ENCODE measurements around the gene TJP1. TPM values are rescaled to one million over a fixed set of nuclear protein-coding genes. Genes with fewer than 3 reads are reported as not detected.
"Not testable (repeated sequence)": the region's sequence is repeated elsewhere in the genome, so short reads cannot be mapped to it uniquely, and the experiment has no call there.

The TJP1 gene
- total RNA-seq, 2 donors from 2014 or later, result 131 to 145 TPM

- no peak overlapping the region for H3K4me3 ChIP-seq (ENCODE audit: low read length)
- Mint-ChIP-seq H3K4me3 (no peak overlapping the region), H3K27ac (no peak overlapping the region), H3K27me3 (ENCODE audit: insufficient read depth) (peaks cover 10% of the 10 kb centered on the region), H3K36me3 (ENCODE audit: low read depth) (no peaks in the 10 kb centered on the region), H3K4me1 (peaks cover 14% of the 10 kb centered on the region), H3K9me3 (no peaks in the 10 kb centered on the region)
- 89 to 97% methylated on average over 4 of the region's 4 CpGs for WGBS, 2 experiments (ENCODE audit: insufficient coverage in 1 of 2, insufficient read length in 1 of 2)
- DNase-seq, result no peak
- no peaks in the 10 kb centered on the region for H3K4me1 ChIP-seq (ENCODE audit: control insufficient read depth, insufficient read depth, low read length)
- TF ChIP-seq, protein P1, sequence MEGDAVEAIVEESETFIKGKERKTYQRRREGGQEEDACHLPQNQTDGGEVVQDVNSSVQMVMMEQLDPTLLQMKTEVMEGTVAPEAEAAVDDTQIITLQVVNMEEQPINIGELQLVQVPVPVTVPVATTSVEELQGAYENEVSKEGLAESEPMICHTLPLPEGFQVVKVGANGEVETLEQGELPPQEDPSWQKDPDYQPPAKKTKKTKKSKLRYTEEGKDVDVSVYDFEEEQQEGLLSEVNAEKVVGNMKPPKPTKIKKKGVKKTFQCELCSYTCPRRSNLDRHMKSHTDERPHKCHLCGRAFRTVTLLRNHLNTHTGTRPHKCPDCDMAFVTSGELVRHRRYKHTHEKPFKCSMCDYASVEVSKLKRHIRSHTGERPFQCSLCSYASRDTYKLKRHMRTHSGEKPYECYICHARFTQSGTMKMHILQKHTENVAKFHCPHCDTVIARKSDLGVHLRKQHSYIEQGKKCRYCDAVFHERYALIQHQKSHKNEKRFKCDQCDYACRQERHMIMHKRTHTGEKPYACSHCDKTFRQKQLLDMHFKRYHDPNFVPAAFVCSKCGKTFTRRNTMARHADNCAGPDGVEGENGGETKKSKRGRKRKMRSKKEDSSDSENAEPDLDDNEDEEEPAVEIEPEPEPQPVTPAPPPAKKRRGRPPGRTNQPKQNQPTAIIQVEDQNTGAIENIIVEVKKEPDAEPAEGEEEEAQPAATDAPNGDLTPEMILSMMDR (conservative IDR thresholded peaks at IDR 0.05), result no peak
- no peaks in the 10 kb centered on the region for H3K9me3 ChIP-seq (ENCODE audit: control insufficient read depth, low read length)
- no peaks in the 10 kb centered on the region for H3K27me3 ChIP-seq (ENCODE audit: control insufficient read depth, insufficient read depth, low read length, poor library complexity, severe bottlenecking)
- no peak overlapping the region for H3K9ac ChIP-seq (ENCODE audit: extremely low read depth, low read length, poor library complexity, severe bottlenecking)
- no peak overlapping the region for H3K27ac ChIP-seq (ENCODE audit: low read depth, low read length)
- no peaks in the 10 kb centered on the region for H3K36me3 ChIP-seq (ENCODE audit: control insufficient read depth, insufficient read depth, low read length)
Observed at GRCh38 chr15:29677455-29677854, 144.8 kb downstream of the TJP1 start.

- Mint-ChIP-seq H3K36me3 (ENCODE audit: low read depth) (no peaks in the 10 kb centered on the region), H3K4me1 (peaks cover 14% of the 10 kb centered on the region), H3K4me3 (no peak overlapping the region), H3K9me3 (no peaks in the 10 kb centered on the region), H3K27me3 (ENCODE audit: insufficient read depth) (peaks cover 10% of the 10 kb centered on the region), H3K27ac (no peak overlapping the region)
- no peaks in the 10 kb centered on the region for H3K36me3 ChIP-seq (ENCODE audit: control insufficient read depth, insufficient read depth, low read length)
- H3K27me3 ChIP-seq (ENCODE audit: control insufficient read depth, insufficient read depth, low read length, poor library complexity, severe bottlenecking), result no peaks in the 10 kb centered on the region
- TF ChIP-seq, protein P1 (conservative IDR thresholded peaks at IDR 0.05), result no peak
- 73 to 79% methylated on average over 7 to 8 of the region's 8 CpGs for WGBS, 2 experiments (ENCODE audit: insufficient coverage in 1 of 2, insufficient read length in 1 of 2)
- H3K27ac ChIP-seq (ENCODE audit: low read depth, low read length), result no peak overlapping the region
- no peaks in the 10 kb centered on the region for H3K4me1 ChIP-seq (ENCODE audit: control insufficient read depth, insufficient read depth, low read length)
- no peak overlapping the region for H3K9ac ChIP-seq (ENCODE audit: extremely low read depth, low read length, poor library complexity, severe bottlenecking)
- H3K4me3 ChIP-seq (ENCODE audit: low read length), result no peak overlapping the region
- no peak for DNase-seq
- H3K9me3 ChIP-seq (ENCODE audit: control insufficient read depth, low read length), result no peaks in the 10 kb centered on the region
Observed at GRCh38 chr15:29676961-29677402, 145.3 kb downstream of the TJP1 start.

DNA sequence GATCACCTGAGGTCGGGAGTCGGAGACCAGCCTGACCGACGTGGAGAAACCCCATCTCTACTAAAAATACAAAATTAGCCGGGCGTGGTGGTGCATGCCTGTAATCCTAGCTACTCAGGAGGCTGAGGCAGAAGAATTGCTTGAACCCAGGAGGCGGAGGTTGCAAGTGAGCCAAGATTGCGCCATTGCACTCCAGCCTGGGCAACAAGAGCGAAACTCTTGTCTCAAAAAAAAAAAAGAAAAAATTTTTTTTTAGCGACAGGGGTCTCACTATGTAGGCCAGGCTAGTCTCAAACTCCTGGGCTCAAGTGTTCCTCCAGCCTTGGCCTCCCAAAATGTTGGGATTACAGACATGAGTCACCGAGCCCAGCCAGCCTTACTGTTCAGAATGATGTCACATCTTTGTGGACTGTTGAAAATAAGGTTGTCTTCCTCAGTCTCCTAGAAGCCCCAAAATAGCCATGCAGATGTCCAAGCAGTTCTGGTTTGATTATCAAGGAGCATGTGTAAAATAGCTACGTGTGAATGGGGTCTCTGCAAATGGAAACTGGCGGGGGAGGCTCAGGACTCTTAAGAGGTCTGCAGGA, 145.8 kb downstream of the TJP1 start:
- not testable (repeated sequence) for H3K4me3 ChIP-seq (ENCODE audit: low read length); DNase-seq; H3K9ac ChIP-seq (ENCODE audit: extremely low read depth, low read length, poor library complexity, severe bottlenecking); H3K9me3 Mint-ChIP-seq; H3K4me1 ChIP-seq (ENCODE audit: control insufficient read depth, insufficient read depth, low read length); H3K27ac ChIP-seq (ENCODE audit: low read depth, low read length); H3K27me3 ChIP-seq (ENCODE audit: control insufficient read depth, insufficient read depth, low read length, poor library complexity, severe bottlenecking); H3K9me3 ChIP-seq (ENCODE audit: control insufficient read depth, low read length); H3K36me3 Mint-ChIP-seq (ENCODE audit: low read depth); H3K27ac Mint-ChIP-seq; H3K36me3 ChIP-seq (ENCODE audit: control insufficient read depth, insufficient read depth, low read length); H3K27me3 Mint-ChIP-seq (ENCODE audit: insufficient read depth)
- H3K4me1 Mint-ChIP-seq, result peaks cover 17% of the 10 kb centered on the region
- 85 to 97% methylated on average over 5 to 13 of the region's 13 CpGs for WGBS, 2 experiments (ENCODE audit: insufficient coverage in 1 of 2, insufficient read length in 1 of 2)
- peak overlapping the region; percentile 65 for H3K4me3 Mint-ChIP-seq
